HG02763 (cell line): ENCODE results near the gene WBP2.

Experiments used
- ATAC-seq: cut with Tn5 transposase; IDR thresholded peaks from one replicate; pipeline ENCODE4 v1.9.1; 2021; ENCODE audit warnings: mild to moderate bottlenecking, moderate library complexity; ENCODE audit not compliant: unreplicated experiment

The WBP2 gene

GRCh38 chr17:75831032-75831571 lies 24.0 kb downstream of the WBP2 start:
- ATAC-seq: no peak

DNA sequence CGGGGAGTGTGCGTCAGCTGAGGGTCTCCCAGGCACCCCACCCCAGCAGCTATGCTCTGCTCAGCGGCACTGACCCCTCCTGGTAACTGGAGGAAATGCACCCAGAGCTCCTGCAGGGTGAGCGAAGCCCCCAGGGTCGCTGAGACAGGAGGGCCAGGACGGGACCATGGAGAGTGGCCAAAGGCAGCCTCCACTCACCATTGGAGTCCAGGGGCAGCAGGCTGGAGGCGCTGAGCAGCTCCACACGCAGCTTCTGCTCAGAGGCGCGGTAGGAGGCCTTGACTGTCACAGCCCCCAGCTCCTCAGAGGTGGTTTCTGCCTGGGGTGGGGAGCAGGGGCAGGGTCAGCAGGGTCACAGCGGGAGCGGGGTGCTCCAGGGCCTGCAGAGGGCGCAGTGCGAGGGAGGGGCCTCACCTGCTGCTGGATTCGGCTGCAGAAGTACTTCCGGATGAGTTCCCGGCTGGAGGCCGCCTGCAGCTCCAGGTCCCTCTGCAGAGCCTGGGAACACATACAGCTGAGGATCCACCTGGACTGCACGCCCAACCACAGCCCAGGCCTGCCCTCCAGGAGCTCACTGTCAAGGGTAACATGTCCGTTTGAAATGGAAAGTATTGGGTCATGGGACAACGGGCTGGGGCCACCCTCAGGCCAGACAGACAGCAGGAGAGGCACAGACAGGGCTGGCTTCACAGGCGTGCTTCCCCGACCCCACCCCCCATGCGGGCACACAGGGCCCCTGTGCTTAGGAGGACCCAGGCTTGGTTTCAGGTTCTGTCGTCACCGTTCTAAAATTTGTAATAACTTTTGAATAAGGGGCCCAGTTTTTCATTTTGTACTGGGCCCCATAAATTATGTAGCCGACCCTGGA lies 24.7 kb downstream of the WBP2 start:
- no peak for ATAC-seq

DNA sequence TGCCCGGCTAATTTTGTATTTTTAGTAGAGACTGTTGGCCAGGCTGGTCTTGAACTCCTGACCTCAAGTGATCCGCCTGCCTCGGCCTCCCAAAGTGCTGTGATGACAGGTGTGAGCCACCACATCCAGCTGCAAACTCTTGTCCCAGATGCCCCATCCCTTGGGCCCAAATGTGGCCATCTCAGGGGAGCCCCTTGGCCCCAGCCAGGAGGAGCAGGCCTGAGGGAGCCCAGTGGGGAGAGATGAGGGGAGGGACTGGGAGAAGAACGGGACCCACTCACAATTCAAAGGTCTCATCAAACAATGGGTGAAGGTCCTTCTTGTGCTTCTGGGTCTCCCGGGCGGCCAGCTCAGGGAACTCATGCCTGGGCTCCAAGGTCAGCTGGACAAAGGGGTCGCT lies 25.4 kb downstream of the WBP2 start:
- ATAC-seq: no peak

DNA sequence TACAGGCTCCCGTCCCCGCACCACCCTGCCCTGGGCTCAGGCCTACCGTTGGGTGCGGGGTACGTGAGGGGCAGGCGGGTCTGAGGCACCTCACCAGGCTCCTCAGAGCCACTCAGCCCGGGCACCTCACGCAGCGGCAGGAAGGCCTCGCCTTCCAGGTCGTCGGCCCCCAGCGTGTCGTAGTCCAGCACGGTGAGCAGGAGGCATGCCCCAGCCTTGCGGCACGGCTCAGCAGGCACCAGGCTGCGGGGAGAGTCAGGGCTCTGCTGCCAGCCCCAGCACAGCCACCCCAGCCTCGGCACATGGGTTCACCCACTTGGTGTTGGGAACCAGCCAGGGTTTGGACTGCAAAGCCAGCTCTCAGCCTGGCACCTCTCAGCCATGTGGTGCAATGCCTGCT lies 26.4 kb downstream of the WBP2 start:
- no peak for ATAC-seq

- no peak for ATAC-seq
These were observed 27.1 kb downstream of the WBP2 start for GRCh38 chr17:75828076-75828400.

GRCh38 chr17:75827308-75828075 lies 27.6 kb downstream of the WBP2 start:
- ATAC-seq: no peak

- no peak for ATAC-seq
These were observed 28.4 kb downstream of the WBP2 start for GRCh38 chr17:75826561-75827307.

- no peak for ATAC-seq
These were observed 29.3 kb downstream of the WBP2 start for GRCh38 chr17:75825748-75826370.

DNA sequence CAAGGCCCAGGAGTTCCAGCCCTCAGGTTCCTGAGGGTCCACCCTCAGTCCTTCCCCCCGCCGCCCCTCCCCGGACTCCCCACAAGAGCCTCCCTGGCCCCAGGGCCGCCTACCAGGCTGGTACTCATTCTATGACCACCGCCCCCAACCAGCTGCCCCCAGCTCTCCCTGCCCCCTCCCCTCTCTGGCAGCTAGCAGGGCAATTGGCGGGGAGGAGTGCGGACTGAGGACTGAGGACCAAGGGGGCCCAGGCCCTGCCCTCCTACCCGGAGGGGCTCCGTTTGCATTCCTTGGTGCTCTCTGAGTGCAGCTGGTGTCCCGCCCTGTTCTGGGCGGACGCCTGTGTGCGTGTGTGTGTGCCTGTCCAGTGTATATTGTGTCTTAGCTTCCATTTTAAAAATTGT lies 30.0 kb downstream of the WBP2 start:
- ATAC-seq: no peak

GRCh38 chr17:75824666-75825065 lies 30.5 kb downstream of the WBP2 start:
- no peak for ATAC-seq

DNA sequence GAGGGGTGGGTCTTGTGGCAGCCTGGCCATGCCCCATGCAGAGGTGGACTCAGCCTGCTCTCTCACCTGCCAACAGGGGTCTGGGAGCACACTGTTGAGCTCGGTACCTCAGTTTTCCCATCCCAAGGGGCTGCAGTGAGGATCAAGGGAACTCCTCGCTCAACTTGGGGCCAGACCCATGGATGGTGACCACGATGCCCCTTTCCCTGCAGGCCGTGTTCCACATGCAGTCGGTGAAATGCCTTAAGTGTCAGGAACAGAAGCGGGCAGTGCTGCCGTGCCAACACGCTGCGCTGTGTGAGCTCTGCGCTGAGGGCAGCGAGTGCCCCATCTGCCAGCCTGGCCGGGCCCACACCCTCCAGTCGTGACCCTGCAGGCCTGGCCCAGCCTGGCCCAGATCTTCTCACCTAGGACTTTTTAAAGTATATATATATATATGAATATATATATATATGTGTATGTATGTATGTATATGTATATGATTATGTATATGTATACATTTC lies 31.0 kb downstream of the WBP2 start:
- ATAC-seq: no peak

- no peak for ATAC-seq
These were observed 31.7 kb downstream of the WBP2 start for GRCh38 chr17:75823257-75824041.

- no peak for ATAC-seq
These were observed 32.4 kb downstream of the WBP2 start for GRCh38 chr17:75822800-75823166.

DNA sequence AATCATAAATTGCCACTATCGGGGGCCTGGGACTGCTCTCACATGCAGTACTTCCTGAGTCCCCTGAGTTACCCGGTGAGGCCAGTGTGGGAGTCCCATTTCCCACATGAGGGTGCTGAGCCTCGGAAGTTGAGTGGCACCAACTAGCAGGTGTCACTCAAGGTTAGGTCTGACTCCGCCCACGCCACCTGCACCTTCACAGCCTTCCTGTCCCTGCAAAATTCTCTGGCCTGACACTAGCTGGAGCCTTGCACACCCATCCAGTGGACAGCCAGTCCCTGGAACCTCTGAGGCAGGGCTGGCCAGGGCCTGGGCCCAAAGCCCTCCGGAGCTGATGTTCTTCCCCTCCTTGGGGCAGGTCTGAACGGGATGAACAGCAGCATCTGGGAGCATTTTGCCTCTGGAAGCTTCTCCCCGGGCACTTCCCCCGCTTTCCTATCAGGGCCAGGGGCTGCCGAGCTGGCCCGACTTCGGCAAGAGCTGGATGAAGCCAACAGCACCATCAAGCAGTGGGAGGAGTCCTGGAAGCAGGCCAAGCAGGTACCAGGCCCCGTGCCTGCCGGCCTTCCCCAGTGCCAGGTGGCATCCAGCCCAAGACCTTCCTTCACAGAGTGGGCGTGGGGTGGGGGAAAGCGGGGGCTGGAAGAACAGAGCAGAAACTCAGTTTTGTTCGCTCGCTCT lies 32.9 kb downstream of the WBP2 start:
- ATAC-seq: no peak

DNA sequence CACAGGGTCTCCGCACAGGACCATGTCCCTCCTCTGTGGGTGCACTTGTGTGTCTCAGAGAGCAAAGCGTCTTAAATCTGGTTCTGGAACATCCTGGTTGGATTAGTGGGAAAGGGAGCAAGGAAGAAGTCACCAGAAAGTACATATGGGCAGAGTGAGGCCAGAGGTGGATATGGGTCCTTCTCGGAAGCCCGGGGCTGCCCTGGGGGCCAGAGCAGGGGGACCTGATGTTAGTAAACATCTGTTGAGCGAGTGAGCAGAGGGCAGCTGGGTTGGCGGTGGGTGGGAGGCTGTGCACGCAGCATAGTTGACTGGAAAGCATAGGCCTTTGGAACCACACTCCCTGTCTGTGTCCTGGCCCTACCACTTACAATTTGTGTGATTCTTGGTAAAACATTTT lies 33.6 kb downstream of the WBP2 start:
- no peak for ATAC-seq

GRCh38 chr17:75820094-75821080 lies 34.7 kb downstream of the WBP2 start:
- no peak for ATAC-seq

DNA sequence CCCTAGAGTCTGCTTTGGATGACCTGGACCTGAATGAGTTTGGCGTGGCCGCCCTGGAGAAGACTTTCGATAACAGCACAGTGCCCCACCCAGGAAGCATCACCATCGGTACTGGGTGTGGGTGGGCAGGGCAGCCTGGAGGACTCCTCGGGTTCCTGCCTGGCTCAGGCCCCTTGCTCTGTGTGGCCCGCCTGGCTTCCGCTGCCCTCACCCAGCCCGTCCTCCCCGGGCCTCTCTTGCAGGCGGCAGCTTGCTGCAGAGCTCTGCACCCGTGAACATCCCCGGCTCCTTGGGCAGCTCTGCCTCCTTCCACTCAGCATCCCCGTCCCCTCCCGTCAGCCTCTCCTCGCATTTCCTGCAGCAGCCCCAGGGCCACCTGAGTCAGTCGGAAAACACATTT lies 35.5 kb downstream of the WBP2 start:
- no peak for ATAC-seq

DNA sequence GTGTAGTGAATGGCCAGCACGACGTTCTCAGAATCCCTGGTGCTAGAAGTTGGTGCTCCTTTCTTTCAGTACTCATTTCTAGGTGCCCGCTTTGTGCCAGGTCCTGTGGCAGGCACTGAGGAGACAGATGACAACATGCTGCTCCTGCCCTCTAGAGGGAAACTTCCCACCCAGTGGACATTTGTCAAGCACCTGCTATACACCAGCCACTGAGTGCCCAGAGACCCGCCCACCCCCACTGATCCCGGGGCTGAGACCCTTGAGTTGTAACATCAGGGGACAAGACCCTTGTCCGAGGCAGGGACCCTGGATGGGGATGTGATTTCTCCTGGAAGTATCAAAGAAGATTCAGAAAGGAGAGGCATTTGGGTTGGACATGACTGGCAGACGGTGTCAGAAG lies 36.0 kb downstream of the WBP2 start:
- no peak for ATAC-seq
